GM21619 (cell line): ENCODE results near the gene UBR1.

Experiments
- ATAC-seq: cut with Tn5 transposase; IDR thresholded peaks from one replicate; pipeline ENCODE4 v1.9.1; 2021; ENCODE audit not compliant: unreplicated experiment

Gene UBR1

GRCh38 chr15:43111354-43111753, 5.5 kb upstream of the UBR1 start:
- no peak for ATAC-seq

- ATAC-seq: no peak
Observed at GRCh38 chr15:43107751-43108150, 1.9 kb upstream of the UBR1 start.

GRCh38 chr15:43106486-43106829, 620 bp upstream of the UBR1 start:
- no peak for ATAC-seq

- peak; percentile 23 for ATAC-seq
Observed at GRCh38 chr15:43105077-43105736, 631 bp downstream of the UBR1 start.

GRCh38 chr15:43104426-43104825, 1.4 kb downstream of the UBR1 start:
- ATAC-seq: no peak

- no peak for ATAC-seq
Observed at GRCh38 chr15:43103907-43104306, 1.9 kb downstream of the UBR1 start.

GRCh38 chr15:43102187-43102586, 3.7 kb downstream of the UBR1 start:
- no peak for ATAC-seq

- ATAC-seq: no peak
Observed at GRCh38 chr15:43100971-43101370, 4.9 kb downstream of the UBR1 start.

- ATAC-seq: no peak
Observed at GRCh38 chr15:43099105-43099845, 6.6 kb downstream of the UBR1 start.

- ATAC-seq: no peak
Observed at GRCh38 chr15:43096411-43096810, 9.4 kb downstream of the UBR1 start.

- ATAC-seq: no peak
Observed at GRCh38 chr15:43095708-43096347, 10.0 kb downstream of the UBR1 start.

GRCh38 chr15:43095243-43095642, 10.6 kb downstream of the UBR1 start:
- no peak for ATAC-seq

GRCh38 chr15:43094416-43095030, 11.3 kb downstream of the UBR1 start:
- no peak for ATAC-seq

- ATAC-seq: no peak
Observed at GRCh38 chr15:43093026-43093425, 12.8 kb downstream of the UBR1 start.

GRCh38 chr15:43091859-43092258, 14.0 kb downstream of the UBR1 start:
- ATAC-seq: no peak

- no peak for ATAC-seq
Observed at GRCh38 chr15:43086551-43086950, 19.3 kb downstream of the UBR1 start.

- ATAC-seq: no peak
Observed at GRCh38 chr15:43085921-43086320, 19.9 kb downstream of the UBR1 start.

- no peak for ATAC-seq
Observed at GRCh38 chr15:43082509-43082908, 23.3 kb downstream of the UBR1 start.

GRCh38 chr15:43081283-43081682, 24.6 kb downstream of the UBR1 start:
- no peak for ATAC-seq

GRCh38 chr15:43071451-43071850, 34.4 kb downstream of the UBR1 start:
- no peak for ATAC-seq

GRCh38 chr15:43070893-43071292, 34.9 kb downstream of the UBR1 start:
- ATAC-seq: no peak

GRCh38 chr15:43070249-43070648, 35.6 kb downstream of the UBR1 start:
- no peak for ATAC-seq
